CD4-positive, alpha-beta T cell treated with Interleukin-10 for 1 hour (primary cell): ENCODE measurements around the gene FREM1.

Experiments
- DNase-seq: peaks from one replicate; pipeline ENCODE4 v3.0.0-alpha.2; 2020

The FREM1 gene

GRCh38 chr9:14693251-14693861, 216.9 kb downstream of the FREM1 start, which contains the start of gene ZDHHC21:
Gene ZDHHC21 (minus strand): TSS chr9:14693432. CDS start chr9:14674340, 19,092 bp downstream.
- peak; percentile 53 for DNase-seq

- no peak for DNase-seq
Measured at GRCh38 chr9:14692470-14693250, 217.6 kb downstream of the FREM1 start.

- DNase-seq, result no peak
Measured at GRCh38 chr9:14690948-14691730, 219.1 kb downstream of the FREM1 start.

- DNase-seq, result no peak
Measured at GRCh38 chr9:14687042-14687719, 223.0 kb downstream of the FREM1 start.

- DNase-seq, result no peak
Measured at GRCh38 chr9:14686168-14686567, 224.1 kb downstream of the FREM1 start.
